ENCODE data around the gene KCNQ5. TPM values are rescaled to one million over a fixed set of nuclear protein-coding genes. Genes with fewer than 3 reads are reported as not detected.
A peak's percentile ranks its signal among the peaks of the same experiment; 100 is the strongest.

The KCNQ5 gene
- total RNA-seq, 1 donor from 2014 or later, result 10.1 TPM

- Mint-ChIP-seq H3K27me3 (no peaks in the 10 kb centered on the region), H3K4me1 (peaks cover 7% of the 10 kb centered on the region), H3K36me3 (ENCODE audit: low read depth) (peaks cover 2% of the 10 kb centered on the region), H3K27ac (peak overlapping the region; percentile 42), H3K4me3 (peak overlapping the region; percentile 11), H3K9me3 (no peaks in the 10 kb centered on the region)
- DNase-seq (no peak), ATAC-seq (ENCODE audit: low read depth) (no peak)
- ChIA-PET CTCF (interaction anchor here (1.6 kb wide), 1 partner anchor 32 kb away, joined by 4 read pairs; no protein-coding TSS in a partner anchor), POLR2A (no interaction called here)
- intact Hi-C loops (cut with micrococcal nuclease), result loop anchor here (2.0 kb wide), 1 partner anchor 241 kb away; no protein-coding TSS in a partner anchor
- TF ChIP-seq CTCF (IDR thresholded peaks at IDR 0.05), result no peak
Measured at GRCh38 chr6:72861935-72862432, 240.1 kb downstream of the KCNQ5 start.

GRCh38 chr6:72863131-72863530 lies 241.3 kb downstream of the KCNQ5 start:
- Mint-ChIP-seq H3K4me1 (peaks cover 7% of the 10 kb centered on the region), H3K9me3 (no peaks in the 10 kb centered on the region), H3K27ac (no peak overlapping the region), H3K36me3 (ENCODE audit: low read depth) (peaks cover 2% of the 10 kb centered on the region), H3K27me3 (no peaks in the 10 kb centered on the region), H3K4me3 (no peak overlapping the region)
- CTCF ChIA-PET, result interaction anchor here (1.2 to 1.6 kb wide), 2 partner anchors 31 to 247 kb away, joined by 3 to 4 read pairs; no protein-coding TSS in a partner anchor
- ATAC-seq (ENCODE audit: low read depth), result no peak
- POLR2A ChIA-PET, result no interaction called here
- DNase-seq, result no peak
- intact Hi-C loops (cut with micrococcal nuclease), result loop anchor here (2.0 kb wide), 1 partner anchor 242 kb away; no protein-coding TSS in a partner anchor
- TF ChIP-seq CTCF (IDR thresholded peaks at IDR 0.05), result no peak

GRCh38 chr6:72864236-72864635 lies 242.4 kb downstream of the KCNQ5 start:
- intact Hi-C loops (cut with micrococcal nuclease), result no loop called here
- Mint-ChIP-seq H3K4me3 (no peak overlapping the region), H3K27ac (no peak overlapping the region), H3K27me3 (no peaks in the 10 kb centered on the region), H3K4me1 (peaks cover 7% of the 10 kb centered on the region), H3K9me3 (no peaks in the 10 kb centered on the region), H3K36me3 (ENCODE audit: low read depth) (peaks cover 2% of the 10 kb centered on the region)
- no peak for DNase-seq
- ChIA-PET POLR2A (no interaction called here), CTCF (no interaction called here)
- ATAC-seq (ENCODE audit: low read depth), result no peak
- TF ChIP-seq CTCF (IDR thresholded peaks at IDR 0.05), result no peak

DNA sequence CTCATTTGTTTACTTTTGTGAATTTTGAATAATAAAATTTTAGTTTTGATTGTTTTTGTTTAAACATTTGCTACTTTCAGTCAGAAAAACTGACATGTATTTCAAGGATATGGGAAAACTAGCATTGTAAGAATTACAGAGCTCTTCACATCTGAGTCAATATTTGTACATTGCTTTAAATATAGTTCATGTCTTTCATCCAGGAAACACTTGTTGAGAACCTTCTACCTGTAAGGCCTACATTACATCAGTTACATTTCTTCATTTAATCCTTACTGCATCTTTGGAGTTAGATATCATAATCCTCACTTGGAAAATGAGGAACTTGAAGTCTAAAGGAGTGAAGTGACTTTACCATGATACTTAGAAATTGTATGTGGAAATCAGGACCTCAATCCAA lies 242.9 kb downstream of the KCNQ5 start:
- no peaks in the 10 kb centered on the region for H3K9me3 Mint-ChIP-seq
- no peaks in the 10 kb centered on the region for H3K27me3 Mint-ChIP-seq
- DNase-seq, result no peak
- ATAC-seq (ENCODE audit: low read depth), result no peak
- no peak overlapping the region for H3K27ac Mint-ChIP-seq
- CTCF ChIA-PET, result no interaction called here
- POLR2A ChIA-PET, result no interaction called here
- H3K4me3 Mint-ChIP-seq, result no peak overlapping the region
- intact Hi-C loops (cut with micrococcal nuclease), result no loop called here
- TF ChIP-seq CTCF (IDR thresholded peaks at IDR 0.05), result no peak
- peaks cover 2% of the 10 kb centered on the region for H3K36me3 Mint-ChIP-seq (ENCODE audit: low read depth)
- peaks cover 7% of the 10 kb centered on the region for H3K4me1 Mint-ChIP-seq

GRCh38 chr6:72865467-72865866 lies 243.6 kb downstream of the KCNQ5 start:
- Mint-ChIP-seq H3K4me1 (peaks cover 7% of the 10 kb centered on the region), H3K4me3 (no peak overlapping the region), H3K9me3 (no peaks in the 10 kb centered on the region), H3K36me3 (ENCODE audit: low read depth) (peaks cover 2% of the 10 kb centered on the region), H3K27me3 (no peaks in the 10 kb centered on the region), H3K27ac (no peak overlapping the region)
- ATAC-seq (ENCODE audit: low read depth) (no peak), DNase-seq (no peak)
- intact Hi-C loops (cut with micrococcal nuclease), result no loop called here
- POLR2A ChIA-PET, result no interaction called here
- CTCF ChIA-PET, result no interaction called here
- TF ChIP-seq CTCF (IDR thresholded peaks at IDR 0.05), result no peak

Measured in activated B cell treated with CpG ODN at 0.5 μM for 24 hours (primary cell).